ENCODE data around the gene NUDT8. TPM values are rescaled to one million over a fixed set of nuclear protein-coding genes. Genes with fewer than 3 reads are reported as not detected.

Gene NUDT8
- total RNA-seq, 1 experiment from 2014 or later: 25.5 TPM

DNA sequence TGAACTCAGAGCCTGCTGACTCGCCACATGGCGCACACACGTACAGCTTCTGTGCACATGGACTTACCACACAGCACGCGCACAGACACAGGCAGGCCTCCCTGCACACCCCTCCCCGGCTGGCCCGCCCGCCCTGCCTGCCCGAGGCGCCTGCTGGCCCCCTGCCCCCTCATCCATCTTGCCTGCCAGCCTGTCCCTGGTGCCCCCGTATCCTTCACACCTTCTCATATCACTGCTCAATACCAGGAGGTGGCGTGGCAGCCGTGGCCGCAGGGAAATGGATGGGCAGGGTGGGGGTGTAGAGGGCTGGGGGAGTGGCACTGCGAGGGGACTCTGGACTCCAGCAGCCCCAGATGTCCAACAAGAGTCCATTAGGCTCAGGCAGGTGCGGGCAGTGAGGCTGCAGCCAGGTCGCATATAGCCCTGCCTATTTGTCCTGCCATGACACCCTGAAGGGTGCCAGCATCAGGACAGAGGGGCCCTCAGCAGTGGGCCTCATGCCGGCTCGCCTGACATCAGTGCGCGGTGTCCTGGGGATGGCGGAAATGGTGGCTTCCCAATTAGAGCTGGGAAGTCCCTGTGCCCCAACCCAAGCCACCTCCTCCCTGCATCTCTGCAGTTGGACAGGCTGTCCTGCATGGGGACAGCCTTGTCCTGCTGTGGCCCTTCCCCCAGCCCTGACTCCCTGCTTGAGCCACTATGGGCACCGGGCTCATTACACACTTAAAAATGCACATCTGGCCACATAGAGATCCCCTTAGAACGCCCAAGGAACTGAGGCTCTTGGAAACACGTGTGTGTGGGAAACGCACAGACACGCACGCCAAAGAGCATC lies 11.8 kb upstream of the NUDT8 start:
- intact Hi-C loops (cut with micrococcal nuclease; ENCODE audit: unreplicated experiment): no loop called here
- H3K36me3 ChIP-seq (ENCODE audit: low read depth): no peaks in the 10 kb centered on the region
- DNase-seq: no peak
- no peaks in the 10 kb centered on the region for H3K9me2 ChIP-seq (ENCODE audit: insufficient read depth)
- H3K27ac ChIP-seq: no peak overlapping the region
- no peaks in the 10 kb centered on the region for H3K9me3 ChIP-seq (ENCODE audit: insufficient read depth, low read depth)
- H3K27me3 ChIP-seq (ENCODE audit: insufficient read depth, low read depth): peaks cover 17% of the 10 kb centered on the region
- no peaks in the 10 kb centered on the region for H3K4me1 ChIP-seq (replicated peaks; ENCODE audit: insufficient read depth)
- H2AFZ ChIP-seq: no peak overlapping the region
- no peak overlapping the region for H3K4me2 ChIP-seq
- no TSS peak for BruUV-seq (replicated peaks)
- TF ChIP-seq, protein P1, sequence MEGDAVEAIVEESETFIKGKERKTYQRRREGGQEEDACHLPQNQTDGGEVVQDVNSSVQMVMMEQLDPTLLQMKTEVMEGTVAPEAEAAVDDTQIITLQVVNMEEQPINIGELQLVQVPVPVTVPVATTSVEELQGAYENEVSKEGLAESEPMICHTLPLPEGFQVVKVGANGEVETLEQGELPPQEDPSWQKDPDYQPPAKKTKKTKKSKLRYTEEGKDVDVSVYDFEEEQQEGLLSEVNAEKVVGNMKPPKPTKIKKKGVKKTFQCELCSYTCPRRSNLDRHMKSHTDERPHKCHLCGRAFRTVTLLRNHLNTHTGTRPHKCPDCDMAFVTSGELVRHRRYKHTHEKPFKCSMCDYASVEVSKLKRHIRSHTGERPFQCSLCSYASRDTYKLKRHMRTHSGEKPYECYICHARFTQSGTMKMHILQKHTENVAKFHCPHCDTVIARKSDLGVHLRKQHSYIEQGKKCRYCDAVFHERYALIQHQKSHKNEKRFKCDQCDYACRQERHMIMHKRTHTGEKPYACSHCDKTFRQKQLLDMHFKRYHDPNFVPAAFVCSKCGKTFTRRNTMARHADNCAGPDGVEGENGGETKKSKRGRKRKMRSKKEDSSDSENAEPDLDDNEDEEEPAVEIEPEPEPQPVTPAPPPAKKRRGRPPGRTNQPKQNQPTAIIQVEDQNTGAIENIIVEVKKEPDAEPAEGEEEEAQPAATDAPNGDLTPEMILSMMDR (conservative IDR thresholded peaks at IDR 0.05): no peak
- no peak for TF ChIP-seq EZH2 (IDR thresholded peaks at IDR 0.05; ENCODE audit: low read depth)
- H3K79me2 ChIP-seq (ENCODE audit: low read depth): no peaks in the 10 kb centered on the region
- peaks cover 7% of the 10 kb centered on the region for H3F3A ChIP-seq (ENCODE audit: insufficient read depth, low read depth)
- no peak overlapping the region for H3K4me3 ChIP-seq
- no peaks in the 10 kb centered on the region for H4K20me1 ChIP-seq (ENCODE audit: insufficient read depth)
- CTCF ChIA-PET: no interaction called here
- POLR2A ChIA-PET (ENCODE audit: unreplicated experiment): no interaction called here

DNA sequence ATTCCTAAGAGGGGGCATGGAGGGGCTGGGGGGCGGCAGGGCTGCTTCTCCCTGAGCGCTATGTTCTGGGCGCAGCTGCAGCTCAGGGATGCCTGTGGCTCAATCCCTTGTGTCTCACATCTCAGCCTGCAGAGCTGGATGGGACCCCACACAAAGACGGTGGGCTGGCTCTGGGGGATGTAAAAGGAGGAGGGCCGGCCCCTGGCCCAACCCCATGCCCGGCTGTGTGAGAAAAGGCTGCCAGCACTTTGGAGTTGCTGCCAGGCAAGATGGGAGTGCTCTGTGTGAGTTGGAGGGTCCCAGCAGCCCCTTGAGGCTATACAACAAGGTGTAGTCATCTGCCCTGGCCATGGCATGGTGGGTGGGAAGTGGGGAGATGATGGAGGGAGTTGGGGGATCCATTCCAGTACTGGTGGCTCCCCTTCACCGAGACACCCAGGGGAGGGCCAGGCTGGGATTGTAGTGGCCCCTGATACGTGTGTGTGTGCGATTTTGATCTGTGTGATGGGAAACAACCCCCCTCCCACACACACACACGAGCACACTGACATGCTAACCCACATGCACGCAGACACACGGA lies 11.1 kb upstream of the NUDT8 start:
- Histone ChIP-seq H3K36me3 (ENCODE audit: low read depth) (no peaks in the 10 kb centered on the region), H2AFZ (no peak overlapping the region), H4K20me1 (ENCODE audit: insufficient read depth) (no peaks in the 10 kb centered on the region), H3K9me2 (ENCODE audit: insufficient read depth) (no peaks in the 10 kb centered on the region), H3K79me2 (ENCODE audit: low read depth) (no peaks in the 10 kb centered on the region), H3K4me1 (replicated peaks; ENCODE audit: insufficient read depth) (no peaks in the 10 kb centered on the region), H3F3A (ENCODE audit: insufficient read depth, low read depth) (peaks cover 7% of the 10 kb centered on the region; the same call in 1 of the 2 replicates), H3K27me3 (ENCODE audit: insufficient read depth, low read depth) (peaks cover 17% of the 10 kb centered on the region), H3K4me2 (no peak overlapping the region), H3K27ac (no peak overlapping the region), H3K4me3 (no peak overlapping the region), H3K9me3 (ENCODE audit: insufficient read depth, low read depth) (no peaks in the 10 kb centered on the region)
- intact Hi-C loops (cut with micrococcal nuclease; ENCODE audit: unreplicated experiment): no loop called here
- TF ChIP-seq, protein P1 (conservative IDR thresholded peaks at IDR 0.05): no peak
- no peak for TF ChIP-seq EZH2 (IDR thresholded peaks at IDR 0.05; ENCODE audit: low read depth)
- CTCF ChIA-PET: no interaction called here
- DNase-seq: no peak
- POLR2A ChIA-PET (ENCODE audit: unreplicated experiment): no interaction called here
- BruUV-seq (replicated peaks): no TSS peak

DNA sequence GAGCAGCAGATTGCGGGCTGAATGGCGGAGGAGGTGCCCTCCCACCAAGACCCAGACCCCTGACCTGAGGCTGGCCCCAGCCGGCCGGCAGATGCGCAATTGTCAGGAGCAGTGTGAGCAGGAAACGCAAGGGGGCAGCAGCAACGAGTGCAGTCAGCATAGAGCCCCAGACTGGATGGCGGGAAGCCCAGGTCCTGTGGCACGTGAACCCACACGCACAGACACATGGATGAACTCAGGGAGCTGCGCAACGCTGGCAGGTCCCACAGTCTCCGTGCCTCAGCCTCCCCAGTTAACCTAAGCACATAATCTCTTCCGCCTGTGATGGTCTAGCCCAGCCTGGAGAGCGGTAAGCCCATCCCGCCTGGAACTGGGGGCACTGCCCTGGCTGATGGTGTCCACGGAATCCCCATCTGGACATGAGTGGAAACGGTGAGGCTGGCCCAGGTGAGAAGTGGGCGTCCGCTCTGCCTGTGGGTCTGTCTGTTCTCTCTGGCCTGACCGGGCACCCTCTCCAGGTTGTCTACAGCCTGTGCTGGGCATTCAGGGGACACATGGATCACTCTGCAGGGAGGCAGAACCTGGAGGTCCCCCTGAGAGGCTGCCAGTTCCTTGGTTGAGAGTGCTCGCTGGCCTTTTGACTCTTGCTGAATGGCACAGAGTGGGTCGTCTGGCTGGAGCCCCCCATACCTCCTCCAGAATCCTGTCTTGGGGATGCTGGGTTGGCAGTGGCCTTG lies 10.5 kb upstream of the NUDT8 start:
- peaks cover 17% of the 10 kb centered on the region for H3K27me3 ChIP-seq (ENCODE audit: insufficient read depth, low read depth)
- intact Hi-C loops (cut with micrococcal nuclease; ENCODE audit: unreplicated experiment): no loop called here
- BruUV-seq (replicated peaks): no TSS peak
- peak; percentile 48 to 58 for DNase-seq
- no peak for TF ChIP-seq EZH2 (IDR thresholded peaks at IDR 0.05; ENCODE audit: low read depth)
- TF ChIP-seq, protein P1 (conservative IDR thresholded peaks at IDR 0.05): peak; percentile 84
- ChIA-PET CTCF (no interaction called here), POLR2A (ENCODE audit: unreplicated experiment) (no interaction called here)
- no peak overlapping the region for H3K4me3 ChIP-seq
- H3K27ac ChIP-seq: no peak overlapping the region
- no peak overlapping the region for H3K4me2 ChIP-seq
- no peaks in the 10 kb centered on the region for H3K4me1 ChIP-seq (replicated peaks; ENCODE audit: insufficient read depth)
- H3K9me2 ChIP-seq (ENCODE audit: insufficient read depth): no peaks in the 10 kb centered on the region
- no peaks in the 10 kb centered on the region for H4K20me1 ChIP-seq (ENCODE audit: insufficient read depth)
- H3F3A ChIP-seq (ENCODE audit: insufficient read depth, low read depth): peaks cover 7% of the 10 kb centered on the region; the same call in 1 of the 2 replicates
- no peaks in the 10 kb centered on the region for H3K36me3 ChIP-seq (ENCODE audit: low read depth)
- no peaks in the 10 kb centered on the region for H3K9me3 ChIP-seq (ENCODE audit: insufficient read depth, low read depth)
- no peaks in the 10 kb centered on the region for H3K79me2 ChIP-seq (ENCODE audit: low read depth)
- no peak overlapping the region for H2AFZ ChIP-seq

All from PC-9 (cell line).